ENCODE data around the gene MAP2K7.

GRCh38 chr19:7904074-7905020, 670 bp downstream of the MAP2K7 start:
- peak; percentile 19; the same call in 1 of the 2 replicates for TF ChIP-seq CTCF (tag by site-specific recombination; IDR thresholded peaks at IDR 0.05)
- TF ChIP-seq PRDM6 (tag by site-specific recombination; IDR thresholded peaks at IDR 0.05), result no peak
- no peak for TF ChIP-seq YY1 (tag by site-specific recombination; IDR thresholded peaks at IDR 0.05)
- TF ChIP-seq ZNF639 (tag by site-specific recombination; IDR thresholded peaks at IDR 0.05), result no peak
- TF ChIP-seq ZNF23 (tag by site-specific recombination; IDR thresholded peaks at IDR 0.05; ENCODE audit: borderline replicate concordance), result no peak
- no peak for TF ChIP-seq BCL11A (tag by site-specific recombination; IDR thresholded peaks at IDR 0.05; ENCODE audit: low read depth)
- no peak for TF ChIP-seq ZNF248 (tag by site-specific recombination; IDR thresholded peaks at IDR 0.05)
- 0 out of 2 replicates have a peak, but pooled peaks have one; percentile 36 for TF ChIP-seq ZNF76 (tag by site-specific recombination; IDR thresholded peaks at IDR 0.05; ENCODE audit: borderline replicate concordance, low read depth)
- no peak for TF ChIP-seq KLF10 (tag by site-specific recombination; IDR thresholded peaks at IDR 0.05)
- no peak for TF ChIP-seq ZNF530 (tag by site-specific recombination; IDR thresholded peaks at IDR 0.05; ENCODE audit: low read depth)
- TF ChIP-seq ZBTB26 (tag by site-specific recombination; optimal IDR thresholded peaks at IDR 0.05), result peak; percentile 32

All from HEK293 (cell line).